ENCODE results near the gene KIRREL3. TPM values are rescaled to one million over a fixed set of nuclear protein-coding genes. Genes with fewer than 3 reads are reported as not detected.

Gene KIRREL3
- total and polyA plus RNA-seq, 2 of the 8 experiments (the other 6 are each of a cell fraction or from before 2014, with no cell fraction given) = 0.29 to 0.32 TPM

- TF ChIP-seq E2F6 (IDR thresholded peaks at IDR 0.05) = no peak
- no peak for TF ChIP-seq YY1 (IDR thresholded peaks at IDR 0.05; ENCODE audit: low read depth, low read length)
- TF ChIP-seq HDAC6 (IDR thresholded peaks at IDR 0.05; ENCODE audit: low read depth, low read length) = no peak
- TF ChIP-seq RXRA (IDR thresholded peaks at IDR 0.05; ENCODE audit: insufficient read depth, low read depth, low read length) = no peak
Measured at GRCh38 chr11:126653040-126653439, 347.5 kb downstream of the KIRREL3 start (continued).

All from H1 (cell line).